SK-N-SH treated with all-trans-retinoic acid at 6 μM for 48 hours (cell line): ENCODE data around the gene REPIN1.

Source experiments
- ATAC-seq: fragments of 200-7000 bp; cut with Tn5 transposase; 3 replicates; pipeline ENCODE4 v1.9.1; 2020; ENCODE audit warnings: mild to moderate bottlenecking, moderate library complexity
- ARNTL ChIP-seq: fragments of 450-650 bp; formaldehyde crosslinking; IDR thresholded peaks from 2 replicates; pipeline ENCODE4 v1.5.0; 2020; ENCODE audit warnings: low read depth, mild to moderate bottlenecking, moderate library complexity, borderline replicate concordance
- CREB5 ChIP-seq: fragments of 250-450 bp; sonication (Bioruptor Pico); IDR thresholded peaks from 2 replicates; pipeline ENCODE4 v1.5.1; 2020; ENCODE audit warnings: low read depth, mild to moderate bottlenecking, moderate library complexity
- CSDC2 ChIP-seq: fragments of 250-450 bp; sonication (Bioruptor Pico); IDR thresholded peaks from 2 replicates; pipeline ENCODE4 v1.5.0; 2020; ENCODE audit warnings: mild to moderate bottlenecking, moderate library complexity
- ESRRG ChIP-seq: fragments of 250-450 bp; sonication (Bioruptor Pico); IDR thresholded peaks from 2 replicates; pipeline ENCODE4 v1.6.1; 2021; ENCODE audit warnings: mild to moderate bottlenecking
- GLIS3 ChIP-seq: fragments of 250-450 bp; sonication (Bioruptor Pico); IDR thresholded peaks from 2 replicates; pipeline ENCODE4 v1.5.0; 2020; ENCODE audit warnings: mild to moderate bottlenecking, moderate library complexity
- OSR1 ChIP-seq: fragments of 250-450 bp; sonication (Bioruptor Pico); IDR thresholded peaks from 2 replicates; pipeline ENCODE4 v1.8.0; 2022; ENCODE audit warnings: moderate library complexity, mild to moderate bottlenecking, inconsistent platforms
- POU6F1 ChIP-seq: fragments of 250-450 bp; sonication (Bioruptor Pico); IDR thresholded peaks from 2 replicates; pipeline ENCODE4 v1.8.0; 2021; ENCODE audit warnings: low read depth, mild to moderate bottlenecking, moderate library complexity, borderline replicate concordance
- PPARA ChIP-seq: fragments of 250-450 bp; sonication (Bioruptor Pico); IDR thresholded peaks from 2 replicates; pipeline ENCODE4 v1.5.0; 2020; ENCODE audit warnings: mild to moderate bottlenecking, borderline replicate concordance
- RARB ChIP-seq: fragments of 250-450 bp; sonication (Bioruptor Pico); IDR thresholded peaks from 2 replicates; pipeline ENCODE4 v1.8.0; 2021; ENCODE audit warnings: mild to moderate bottlenecking, moderate library complexity
- SNAI2 ChIP-seq: fragments of 250-450 bp; sonication (Bioruptor Pico); IDR thresholded peaks from 2 replicates; pipeline ENCODE4 v1.5.0; 2020; ENCODE audit warnings: mild to moderate bottlenecking, moderate library complexity
- TCF4 ChIP-seq: fragments of 250-450 bp; sonication (Bioruptor Pico); IDR thresholded peaks from 2 replicates; pipeline ENCODE4 v1.8.0; 2021; ENCODE audit warnings: mild to moderate bottlenecking, moderate library complexity, borderline replicate concordance
- TOX ChIP-seq: fragments of 250-450 bp; sonication (Bioruptor Pico); IDR thresholded peaks from 2 replicates; pipeline ENCODE4 v1.8.0; 2021; ENCODE audit warnings: mild to moderate bottlenecking, moderate library complexity, borderline replicate concordance
- ZC3H10 ChIP-seq: fragments of 250-450 bp; sonication (Bioruptor Pico); IDR thresholded peaks from 2 replicates; pipeline ENCODE4 v1.5.1; 2021; ENCODE audit warnings: mild to moderate bottlenecking, moderate library complexity
- ZFP30 ChIP-seq: fragments of 450-650 bp; formaldehyde crosslinking; IDR thresholded peaks from 2 replicates; pipeline ENCODE4 v1.5.0; 2022; ENCODE audit warnings: mild to moderate bottlenecking, moderate library complexity
- ZNF70 ChIP-seq: fragments of 450-650 bp; formaldehyde crosslinking; IDR thresholded peaks from 2 replicates; pipeline ENCODE4 v1.5.0; 2020; ENCODE audit warnings: mild to moderate bottlenecking, moderate library complexity
- ZNF8 ChIP-seq: fragments of 450-650 bp; formaldehyde crosslinking; IDR thresholded peaks from 2 replicates; pipeline ENCODE4 v1.5.0; 2020; ENCODE audit warnings: mild to moderate bottlenecking, moderate library complexity
- TF ChIP-seq, protein P1 (sequence below): fragments of 250-450 bp; sonication (Bioruptor Pico); IDR thresholded peaks from 2 replicates; pipeline ENCODE4 v1.5.1; 2021; ENCODE audit warnings: mild to moderate bottlenecking, moderate library complexity
- TF ChIP-seq, protein P2 (sequence below): fragments of 250-450 bp; sonication (Bioruptor Pico); IDR thresholded peaks from 2 replicates; pipeline ENCODE4 v1.5.0; 2020; ENCODE audit warnings: mild to moderate bottlenecking, moderate library complexity

The REPIN1 gene

DNA sequence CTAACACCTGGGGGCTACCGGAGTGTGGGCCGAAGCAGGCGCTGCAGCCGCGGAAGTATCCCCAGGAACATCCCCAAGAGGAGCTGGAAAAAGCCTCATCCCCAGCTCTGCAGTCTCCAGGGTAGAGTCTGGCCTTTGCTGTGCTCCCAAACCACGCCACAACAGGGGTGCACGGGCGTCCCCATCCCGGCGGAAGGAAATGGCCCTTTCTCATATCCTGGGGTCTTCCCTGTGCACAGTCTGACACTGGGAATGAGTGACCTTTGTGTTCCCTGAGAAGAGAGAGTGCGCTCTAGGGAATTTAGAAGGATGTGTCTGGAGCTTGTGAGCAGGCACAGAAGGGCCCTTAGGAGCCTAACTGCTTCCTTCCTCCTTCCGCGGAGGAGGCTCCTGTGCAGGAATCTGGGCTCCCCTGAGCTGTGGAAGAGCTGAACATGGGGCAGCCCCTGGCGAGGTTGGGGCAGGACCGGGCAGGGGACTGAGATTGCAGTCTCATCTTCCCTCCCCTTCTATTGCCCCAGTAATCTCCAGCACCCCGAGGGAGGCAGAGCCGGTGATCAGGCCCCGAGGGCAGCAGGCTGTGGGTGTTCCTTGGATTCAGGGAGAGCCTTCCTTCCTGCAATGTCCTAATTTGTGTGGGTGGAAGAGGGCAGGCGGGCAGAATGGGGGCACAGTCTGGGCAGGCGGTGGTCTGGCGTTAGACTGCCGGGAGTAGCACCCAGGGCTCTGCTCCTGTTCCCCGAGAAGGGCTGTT lies 1.3 kb downstream of the REPIN1 start:
- ATAC-seq: peak; percentile 10
- TF ChIP-seq GLIS3 (CRISPR knock-in tag) (no peak), ZNF70 (CRISPR knock-in tag) (no peak), ESRRG (CRISPR knock-in tag) (no peak), ZFP30 (CRISPR knock-in tag) (no peak), TCF4 (CRISPR knock-in tag) (no peak), ZNF8 (no peak)
- TF ChIP-seq, protein P1, sequence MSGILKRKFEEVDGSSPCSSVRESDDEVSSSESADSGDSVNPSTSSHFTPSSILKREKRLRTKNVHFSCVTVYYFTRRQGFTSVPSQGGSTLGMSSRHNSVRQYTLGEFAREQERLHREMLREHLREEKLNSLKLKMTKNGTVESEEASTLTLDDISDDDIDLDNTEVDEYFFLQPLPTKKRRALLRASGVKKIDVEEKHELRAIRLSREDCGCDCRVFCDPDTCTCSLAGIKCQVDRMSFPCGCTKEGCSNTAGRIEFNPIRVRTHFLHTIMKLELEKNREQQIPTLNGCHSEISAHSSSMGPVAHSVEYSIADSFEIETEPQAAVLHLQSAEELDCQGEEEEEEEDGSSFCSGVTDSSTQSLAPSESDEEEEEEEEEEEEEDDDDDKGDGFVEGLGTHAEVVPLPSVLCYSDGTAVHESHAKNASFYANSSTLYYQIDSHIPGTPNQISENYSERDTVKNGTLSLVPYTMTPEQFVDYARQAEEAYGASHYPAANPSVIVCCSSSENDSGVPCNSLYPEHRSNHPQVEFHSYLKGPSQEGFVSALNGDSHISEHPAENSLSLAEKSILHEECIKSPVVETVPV (CRISPR knock-in tag): no peak
- TF ChIP-seq, all 23 proteins: peak for 0

DNA sequence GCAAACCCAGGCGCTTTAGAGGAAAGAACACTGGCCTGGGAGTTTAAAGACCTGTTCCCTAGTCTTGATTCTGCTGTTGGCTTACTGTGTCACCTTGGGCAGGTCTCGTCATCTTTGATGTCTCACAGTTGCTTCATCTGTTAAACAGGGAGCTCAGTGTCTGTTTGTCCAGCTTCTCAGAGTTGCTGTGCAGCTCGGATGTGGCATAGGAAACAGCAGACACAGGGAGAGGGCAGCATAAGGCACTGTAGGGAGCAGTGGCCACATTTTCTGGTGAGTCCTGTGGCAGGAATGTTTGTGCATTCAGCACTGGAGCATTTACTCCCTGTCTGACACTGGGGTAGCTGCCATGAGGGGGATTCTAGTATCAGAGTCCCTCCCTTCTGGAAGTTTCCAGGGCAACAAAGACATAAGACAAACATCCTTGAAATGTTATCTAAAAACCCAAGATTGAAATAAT lies 2.0 kb downstream of the REPIN1 start:
- peak; percentile 6; the same call in 1 of the 3 replicates for ATAC-seq
- TF ChIP-seq ZFP30 (CRISPR knock-in tag) (no peak), OSR1 (no peak), RARB (no peak), ESRRG (CRISPR knock-in tag) (no peak)

- TF ChIP-seq ZNF70 (CRISPR knock-in tag) (no peak), ZC3H10 (no peak), ZFP30 (CRISPR knock-in tag) (no peak), TCF4 (CRISPR knock-in tag) (no peak), ESRRG (CRISPR knock-in tag) (no peak), POU6F1 (CRISPR knock-in tag) (no peak), SNAI2 (no peak)
- TF ChIP-seq, protein P2, sequence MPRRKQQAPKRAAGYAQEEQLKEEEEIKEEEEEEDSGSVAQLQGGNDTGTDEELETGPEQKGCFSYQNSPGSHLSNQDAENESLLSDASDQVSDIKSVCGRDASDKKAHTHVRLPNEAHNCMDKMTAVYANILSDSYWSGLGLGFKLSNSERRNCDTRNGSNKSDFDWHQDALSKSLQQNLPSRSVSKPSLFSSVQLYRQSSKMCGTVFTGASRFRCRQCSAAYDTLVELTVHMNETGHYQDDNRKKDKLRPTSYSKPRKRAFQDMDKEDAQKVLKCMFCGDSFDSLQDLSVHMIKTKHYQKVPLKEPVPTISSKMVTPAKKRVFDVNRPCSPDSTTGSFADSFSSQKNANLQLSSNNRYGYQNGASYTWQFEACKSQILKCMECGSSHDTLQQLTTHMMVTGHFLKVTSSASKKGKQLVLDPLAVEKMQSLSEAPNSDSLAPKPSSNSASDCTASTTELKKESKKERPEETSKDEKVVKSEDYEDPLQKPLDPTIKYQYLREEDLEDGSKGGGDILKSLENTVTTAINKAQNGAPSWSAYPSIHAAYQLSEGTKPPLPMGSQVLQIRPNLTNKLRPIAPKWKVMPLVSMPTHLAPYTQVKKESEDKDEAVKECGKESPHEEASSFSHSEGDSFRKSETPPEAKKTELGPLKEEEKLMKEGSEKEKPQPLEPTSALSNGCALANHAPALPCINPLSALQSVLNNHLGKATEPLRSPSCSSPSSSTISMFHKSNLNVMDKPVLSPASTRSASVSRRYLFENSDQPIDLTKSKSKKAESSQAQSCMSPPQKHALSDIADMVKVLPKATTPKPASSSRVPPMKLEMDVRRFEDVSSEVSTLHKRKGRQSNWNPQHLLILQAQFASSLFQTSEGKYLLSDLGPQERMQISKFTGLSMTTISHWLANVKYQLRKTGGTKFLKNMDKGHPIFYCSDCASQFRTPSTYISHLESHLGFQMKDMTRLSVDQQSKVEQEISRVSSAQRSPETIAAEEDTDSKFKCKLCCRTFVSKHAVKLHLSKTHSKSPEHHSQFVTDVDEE (CRISPR knock-in tag): no peak
- no peak for ATAC-seq
These were observed 2.7 kb downstream of the REPIN1 start for GRCh38 chr7:150371131-150371995.

GRCh38 chr7:150371996-150372270 lies 3.3 kb downstream of the REPIN1 start:
- ATAC-seq: no peak
- TF ChIP-seq CREB5 (CRISPR knock-in tag): no peak
- no peak for TF ChIP-seq POU6F1 (CRISPR knock-in tag)
- TF ChIP-seq GLIS3 (CRISPR knock-in tag): no peak
- no peak for TF ChIP-seq ARNTL (CRISPR knock-in tag)
- TF ChIP-seq, protein P1 (CRISPR knock-in tag): no peak
- no peak for TF ChIP-seq CSDC2 (CRISPR knock-in tag)
- TF ChIP-seq PPARA (CRISPR knock-in tag): no peak
- TF ChIP-seq, protein P2 (CRISPR knock-in tag): no peak
- no peak for TF ChIP-seq ESRRG (CRISPR knock-in tag)
- no peak for TF ChIP-seq ZC3H10
- no peak for TF ChIP-seq ZNF8
- no peak for TF ChIP-seq TOX (CRISPR knock-in tag)
